ENCODE measurements around the gene DPYSL4. TPM values are rescaled to one million over a fixed set of nuclear protein-coding genes. Genes with fewer than 3 reads are reported as not detected.

Gene DPYSL4
- total and polyA plus RNA-seq, 2 experiments from 2014 or later: 10.6 to 23.9 TPM

GRCh38 chr10:132210766-132211165 lies 24.0 kb downstream of the DPYSL4 start:
- DNase-seq (ENCODE audit: low spot score) (no peak), ATAC-seq (no peak)
- H3K4me3 ChIP-seq: no peak overlapping the region
- Mint-ChIP-seq H3K4me3 (no peak overlapping the region), H3K27ac (no peak overlapping the region), H3K9me3 (peaks cover 21% of the 10 kb centered on the region), H3K27me3 (ENCODE audit: insufficient read depth, low read depth, poor library complexity) (peaks cover 4% of the 10 kb centered on the region), H3K36me3 (ENCODE audit: low read depth) (peaks cover 14% of the 10 kb centered on the region), H3K4me1 (no peaks in the 10 kb centered on the region)
- no peaks in the 10 kb centered on the region for H4K20me1 ChIP-seq (replicated peaks; ENCODE audit: insufficient read depth)
- no peaks in the 10 kb centered on the region for H3K9me2 ChIP-seq (ENCODE audit: insufficient read depth)
- H3K36me3 ChIP-seq (ENCODE audit: insufficient read depth): no peaks in the 10 kb centered on the region
- H3K27ac ChIP-seq (ENCODE audit: low read depth): no peak overlapping the region
- H3K4me1 ChIP-seq (ENCODE audit: insufficient read depth): no peaks in the 10 kb centered on the region
- no peaks in the 10 kb centered on the region for H3K27me3 ChIP-seq (ENCODE audit: insufficient read depth)
- H2AFZ ChIP-seq: no peak overlapping the region
- no peaks in the 10 kb centered on the region for H3F3A ChIP-seq (replicated peaks; ENCODE audit: low read depth)
- no peak for TF ChIP-seq NANOG (IDR thresholded peaks at IDR 0.05; ENCODE audit: borderline replicate concordance)
- TF ChIP-seq ZNF462 (CRISPR knock-in tag; IDR thresholded peaks at IDR 0.05): no peak
- TF ChIP-seq ETS1 (IDR thresholded peaks at IDR 0.05): no peak
- TF ChIP-seq POLR2AphosphoS5 (IDR thresholded peaks at IDR 0.05; ENCODE audit: low read depth): no peak
- no peak for TF ChIP-seq STAT1 (IDR thresholded peaks at IDR 0.05; ENCODE audit: unreplicated experiment)
- TF ChIP-seq ZNF114 (CRISPR knock-in tag; IDR thresholded peaks at IDR 0.05): no peak
- no peak for TF ChIP-seq REST (IDR thresholded peaks at IDR 0.05; ENCODE audit: unreplicated experiment)
- TF ChIP-seq EZH2phosphoT487 (IDR thresholded peaks at IDR 0.05; ENCODE audit: unreplicated experiment): no peak
- no peak for TF ChIP-seq CTCF (conservative IDR thresholded peaks at IDR 0.05; ENCODE audit: low read depth in 2 of 2)
- no peak for TF ChIP-seq ZNF331 (CRISPR knock-in tag; IDR thresholded peaks at IDR 0.05; ENCODE audit: low read depth)
- TF ChIP-seq JUNB (IDR thresholded peaks at IDR 0.05; ENCODE audit: unreplicated experiment): no peak
- TF ChIP-seq EZH2 (IDR thresholded peaks at IDR 0.05; ENCODE audit: low read depth, unreplicated experiment): no peak
- TF ChIP-seq CREB1 (CRISPR knock-in tag; IDR thresholded peaks at IDR 0.05; ENCODE audit: low read depth): no peak
- H3K4me2 ChIP-seq: no peak overlapping the region
- H3K79me2 ChIP-seq (replicated peaks; ENCODE audit: insufficient read depth): no peaks in the 10 kb centered on the region

All from GM23338 (cell line).